Pons (tissue), 1 donor: ENCODE data around the gene ANTKMT.
"Not testable (repeated sequence)": the region's sequence is repeated elsewhere in the genome, so short reads cannot be mapped to it uniquely, and the experiment has no call there.

Experiments
- DNase-seq: peaks from one replicate; pipeline ENCODE4 v3.0.0-alpha.2; 2016; ENCODE audit warnings: low spot score

ANTKMT gene

GRCh38 chr16:700684-701584 lies 20.0 kb upstream of the ANTKMT start:
- no peak for DNase-seq

- DNase-seq, result no peak
These were observed 18.6 kb upstream of the ANTKMT start for GRCh38 chr16:702341-702740.

- DNase-seq, result no peak
These were observed 17.5 kb upstream of the ANTKMT start for GRCh38 chr16:703406-703805.

GRCh38 chr16:704047-704446 lies 16.9 kb upstream of the ANTKMT start:
- DNase-seq, result no peak

GRCh38 chr16:704552-705380 lies 16.2 kb upstream of the ANTKMT start:
- no peak for DNase-seq

- DNase-seq, result no peak
These were observed 15.3 kb upstream of the ANTKMT start, which contains the start of gene FBXL16 for GRCh38 chr16:705431-706188. TSS of gene FBXL16 (minus strand) at chr16:705801. CDS start at chr16:697405, 8,396 bp downstream.

- no peak for DNase-seq
These were observed 14.5 kb upstream of the ANTKMT start for GRCh38 chr16:706189-707061.

GRCh38 chr16:707062-707538 lies 13.8 kb upstream of the ANTKMT start:
- DNase-seq, result no peak

- no peak for DNase-seq
These were observed 12.9 kb upstream of the ANTKMT start for GRCh38 chr16:708019-708418.

GRCh38 chr16:708959-709358 lies 12.0 kb upstream of the ANTKMT start:
- no peak for DNase-seq

- peak; percentile 86 for DNase-seq
These were observed 11.1 kb upstream of the ANTKMT start for GRCh38 chr16:709566-710499.

GRCh38 chr16:710500-711075 lies 10.4 kb upstream of the ANTKMT start:
- no peak for DNase-seq

- no peak for DNase-seq
These were observed 9.9 kb upstream of the ANTKMT start for GRCh38 chr16:711084-711483.

- no peak for DNase-seq
These were observed 9.2 kb upstream of the ANTKMT start for GRCh38 chr16:711548-712320.

GRCh38 chr16:712740-713250 lies 8.2 kb upstream of the ANTKMT start:
- DNase-seq, result not testable (repeated sequence)

- DNase-seq, result no peak
These were observed 6.9 kb upstream of the ANTKMT start for GRCh38 chr16:714079-714478.

- peak; percentile 80 for DNase-seq
These were observed 6.1 kb upstream of the ANTKMT start, which contains the start of gene METRN for GRCh38 chr16:714558-715476. TSS of gene METRN (plus strand) at chr16:715118. CDS start at chr16:715290, 172 bp downstream.
